IMR-90 (cell line): ENCODE measurements around the gene RPL23. TPM values are rescaled to one million over a fixed set of nuclear protein-coding genes. Genes with fewer than 3 reads are reported as not detected.

Experiments used
- ATAC-seq: fragments of 200-7000 bp; cut with Tn5 transposase; 2 replicates; pipeline ENCODE4 v1.9.1; 2020; ENCODE audit warnings: low read depth, mild to moderate bottlenecking, moderate library complexity
- BruUV-seq: library from RNA; stranded (reverse); fragments of 400-500 nt; replicated peaks from 2 replicates; lab custom pipeline; 2021; lab: Mats Ljungman, UMichigan
- CTCF ChIA-PET: fragments of 300-600 bp; formaldehyde crosslinking; extraction: SDS; loops from one replicate; lab custom pipeline; 2021; ENCODE audit warnings: antibody characterized with exemption; lab: Yijun Ruan, JAX
- POLR2A ChIA-PET: fragments of 300-600 bp; sonication (Branson Sonifier 250); formaldehyde crosslinking; loops from one replicate; lab custom pipeline; 2022; ENCODE audit warnings: antibody characterized with exemption; ENCODE audit not compliant: unreplicated experiment; lab: Charles Lee
- DNase-seq: peaks from one replicate; pipeline ENCODE4 v3.0.0; 2013
- H2AFZ ChIP-seq: replicated peaks from 2 replicates; pipeline ENCODE3; 2013; ENCODE audit warnings: low read length, mild to moderate bottlenecking; ENCODE audit not compliant: poor library complexity
- H2AK5ac ChIP-seq: 2 replicates; pipeline ENCODE4 v1.6.1; 2013; ENCODE audit warnings: low read depth, low read length, inconsistent platforms
- H2AK9ac ChIP-seq: replicated peaks from 2 replicates; pipeline ENCODE3; 2013; ENCODE audit warnings: mild to moderate bottlenecking, low read depth, low read length, moderate library complexity; ENCODE audit not compliant: poor library complexity
- H2BK120ac ChIP-seq: 2 replicates; pipeline ENCODE4 v1.6.1; 2013; ENCODE audit warnings: low read depth, low read length, inconsistent platforms
- H2BK15ac ChIP-seq: 3 replicates; pipeline ENCODE4 v1.6.1; 2013; ENCODE audit warnings: low read depth, low read length, inconsistent platforms
- H2BK20ac ChIP-seq: 2 replicates; pipeline ENCODE4 v1.6.1; 2013; ENCODE audit warnings: low read depth, mild to moderate bottlenecking, inconsistent platforms, low read length, moderate library complexity
- H2BK5ac ChIP-seq: 2 replicates; pipeline ENCODE4 v1.6.1; 2013; ENCODE audit warnings: mild to moderate bottlenecking, low read depth, low read length, inconsistent platforms; ENCODE audit not compliant: poor library complexity, severe bottlenecking
- H3K14ac ChIP-seq: replicated peaks from 2 replicates; pipeline ENCODE4 v1.6.1; 2013; ENCODE audit warnings: low read depth, low read length, inconsistent platforms
- H3K18ac ChIP-seq: 2 replicates; pipeline ENCODE4 v1.6.1; 2013; ENCODE audit warnings: low read depth, low read length, control low read depth
- H3K23ac ChIP-seq: 2 replicates; pipeline ENCODE4 v1.6.1; 2013; ENCODE audit warnings: low read depth, low read length, inconsistent platforms
- H3K27ac ChIP-seq: 2 replicates; pipeline ENCODE4 v1.5.1; 2013; ENCODE audit warnings: mild to moderate bottlenecking, control low read depth, low read length; ENCODE audit not compliant: insufficient read depth
- H3K27me3 ChIP-seq: 2 replicates; pipeline ENCODE4 v1.6.1; 2013; ENCODE audit warnings: low read length; ENCODE audit not compliant: control insufficient read depth, insufficient read depth
- H3K36me3 ChIP-seq: 2 replicates; pipeline ENCODE4 v1.6.1; 2013; ENCODE audit warnings: low read length, mixed read lengths; ENCODE audit not compliant: control insufficient read depth, insufficient read depth
- H3K4ac ChIP-seq: 2 replicates; pipeline ENCODE4 v1.6.1; 2013; ENCODE audit warnings: low read depth, low read length, inconsistent platforms
- H3K4me1 ChIP-seq: 2 replicates; pipeline ENCODE4 v1.6.1; 2013; ENCODE audit warnings: low read length, mixed read lengths; ENCODE audit not compliant: control insufficient read depth, insufficient read depth
- H3K4me2 ChIP-seq: 2 replicates; pipeline ENCODE4 v1.6.1; 2013; ENCODE audit warnings: low read depth, mild to moderate bottlenecking, control low read depth, low read length, moderate library complexity
- H3K4me3 ChIP-seq: 2 replicates; pipeline ENCODE4 v1.5.1; 2013; ENCODE audit warnings: low read depth, mild to moderate bottlenecking, control low read depth, low read length, moderate library complexity; ENCODE audit not compliant: insufficient read depth
- H3K56ac ChIP-seq: 2 replicates; pipeline ENCODE4 v1.6.1; 2013; ENCODE audit warnings: low read length, inconsistent platforms; ENCODE audit not compliant: insufficient read depth; ENCODE audit errors: extremely low read depth
- H3K79me1 ChIP-seq, 2 experiments: 2 replicates each; pipeline ENCODE4 v1.6.1; 2013; ENCODE audit warnings: low read length in 2 of 2, inconsistent platforms in 1 of 2, low read depth in 1 of 2
- H3K9ac ChIP-seq: 2 replicates; pipeline ENCODE4 v1.6.1; 2013; ENCODE audit warnings: low read depth, low read length, control low read depth
- H3K9me1 ChIP-seq: 2 replicates; pipeline ENCODE4 v1.6.1; 2013; ENCODE audit warnings: low read length, inconsistent platforms; ENCODE audit not compliant: insufficient read depth
- H3K9me3 ChIP-seq: 2 replicates; pipeline ENCODE4 v1.6.1; 2013; ENCODE audit warnings: low read length; ENCODE audit not compliant: control insufficient read depth, insufficient read depth
- H4K20me1 ChIP-seq: 2 replicates; pipeline ENCODE4 v1.6.1; 2013; ENCODE audit warnings: low read length, inconsistent platforms; ENCODE audit not compliant: insufficient read depth
- H4K5ac ChIP-seq: 2 replicates; pipeline ENCODE4 v1.6.1; 2013; ENCODE audit warnings: mild to moderate bottlenecking, low read depth, low read length, control low read depth
- H4K8ac ChIP-seq, 2 experiments: 2 replicates each; pipeline ENCODE4 v1.6.1; 2013; ENCODE audit warnings: low read depth in 2 of 2, low read length in 2 of 2, control low read depth in 1 of 2, inconsistent platforms in 1 of 2
- H4K91ac ChIP-seq: 2 replicates; pipeline ENCODE4 v1.6.1; 2013; ENCODE audit warnings: low read depth, low read length, inconsistent platforms; ENCODE audit not compliant: insufficient read depth
- BHLHE40 ChIP-seq: fragments of 150-350 bp; IDR thresholded peaks from 2 replicates; pipeline ENCODE4 v1.6.1; 2016; ENCODE audit warnings: mild to moderate bottlenecking, low read depth, low read length
- CEBPB ChIP-seq: IDR thresholded peaks from 2 replicates; pipeline ENCODE4 v1.6.1; 2012; ENCODE audit warnings: low read depth, low read length, improper control_type of control experiment
- CHD1 ChIP-seq: IDR thresholded peaks from 2 replicates; pipeline ENCODE4 v1.6.1; 2012; ENCODE audit warnings: low read depth, low read length, improper control_type of control experiment
- ELK1 ChIP-seq: fragments of 150-350 bp; IDR thresholded peaks from 2 replicates; pipeline ENCODE4 v1.6.1; 2016; ENCODE audit warnings: low read depth, mild to moderate bottlenecking, low read length, moderate library complexity, borderline replicate concordance
- FOS ChIP-seq: fragments of 150-350 bp; IDR thresholded peaks from 2 replicates; pipeline ENCODE4 v1.6.1; 2016; ENCODE audit warnings: low read depth, low read length
- MAFK ChIP-seq: IDR thresholded peaks from 2 replicates; pipeline ENCODE4 v1.6.1; 2012; ENCODE audit warnings: low read depth, low read length, improper control_type of control experiment
- MAZ ChIP-seq: IDR thresholded peaks from 2 replicates; pipeline ENCODE4 v1.6.1; 2012; ENCODE audit warnings: low read depth, mild to moderate bottlenecking, low read length, improper control_type of control experiment, moderate library complexity, borderline replicate concordance
- MXI1 ChIP-seq: IDR thresholded peaks from 2 replicates; pipeline ENCODE4 v1.6.1; 2012; ENCODE audit warnings: low read depth, mild to moderate bottlenecking, low read length, moderate library complexity, borderline replicate concordance
- NFE2L2 ChIP-seq: fragments of 150-350 bp; IDR thresholded peaks from 2 replicates; pipeline ENCODE4 v1.6.1; 2016; ENCODE audit warnings: low read depth, mild to moderate bottlenecking, low read length
- POLR2A ChIP-seq: IDR thresholded peaks from 2 replicates; pipeline ENCODE4 v1.6.1; 2012; ENCODE audit warnings: mild to moderate bottlenecking, low read depth, low read length
- RAD21 ChIP-seq: IDR thresholded peaks from 2 replicates; pipeline ENCODE4 v1.6.1; 2012; ENCODE audit warnings: low read length, improper control_type of control experiment
- RCOR1 ChIP-seq: IDR thresholded peaks from 2 replicates; pipeline ENCODE4 v1.6.1; 2012; ENCODE audit warnings: mild to moderate bottlenecking, low read length, improper control_type of control experiment; ENCODE audit not compliant: insufficient replicate concordance
- RFX5 ChIP-seq: IDR thresholded peaks from 2 replicates; pipeline ENCODE4 v1.8.0; 2012; ENCODE audit warnings: low read depth, mild to moderate bottlenecking, low read length, moderate library complexity
- SMC3 ChIP-seq: fragments of 150-350 bp; IDR thresholded peaks from 2 replicates; pipeline ENCODE4 v1.6.1; 2016; ENCODE audit warnings: low read depth, mild to moderate bottlenecking, antibody characterized with exemption, low read length, moderate library complexity
- USF2 ChIP-seq: fragments of 150-350 bp; IDR thresholded peaks from 2 replicates; pipeline ENCODE4 v1.6.1; 2017; ENCODE audit warnings: mild to moderate bottlenecking, antibody characterized with exemption, low read length, low read depth
- WGBS, 2 experiments: methylation state at CpG; one replicate each; pipeline versions ENCODE4 v1.1.5 to v1.1.7; 2013; ENCODE audit warnings: missing lambda C conversion rate in 2 of 2; ENCODE audit not compliant: insufficient read length in 1 of 2; ENCODE audit errors: extremely low coverage in 2 of 2; 5-methylcytosine and 5-hydroxymethylcytosine counted together
- dilution Hi-C: fragments of 300-500 bp; cut with HindIII; formaldehyde crosslinking; loops from one replicate; pipeline ENCODE4 v1.14.3; 2018; ENCODE audit warnings: low sequenced_read_pairs; ENCODE audit not compliant: unreplicated experiment
- in situ Hi-C: fragments of 300-500 bp; cut with MboI; formaldehyde crosslinking; loops from 3 replicates; pipeline ENCODE4 v1.14.3; 2019; ENCODE audit warnings: low sequenced_read_pairs, inconsistent platforms, mixed read lengths
- intact Hi-C: fragments of 100-400 bp; cut with micrococcal nuclease; formaldehyde crosslinking; loops from 2 replicates; pipeline ENCODE4 v1.10.0; 2022
- polyA plus RNA-seq, 3 experiments: library from polyadenylated mRNA; depleted of rRNA; stranded (reverse); fragments of >200 nt; gene quantifications; 2 replicates each; pipeline ENCODE4 v1.2.3, GENCODE V29; 2012; ENCODE audit warnings: low replicate concordance in 1 of 3
- total RNA-seq: library from RNA; depleted of rRNA; stranded (reverse); fragments of >200 nt; gene quantifications from 2 replicates; pipeline ENCODE4 v1.2.3, GENCODE V29; 2012
- TF ChIP-seq, protein P1 (sequence below): conservative IDR thresholded peaks from 2 replicates; pipeline ENCODE4 v1.5.1; 2012; ENCODE audit warnings: mild to moderate bottlenecking, low read depth, low read length, improper control_type of control experiment

The RPL23 gene
- total and polyA plus RNA-seq, 2 of the 4 experiments (the other 2 are of a cell fraction), result 1,170 to 2,308 TPM

GRCh38 chr17:38852771-38853291, 690 bp downstream of the RPL23 start:
- peak overlapping the region; percentile 89 for H3K56ac ChIP-seq
- no peaks in the 10 kb centered on the region for H3K9me3 ChIP-seq
- H4K91ac ChIP-seq, result peak overlapping the region; percentile 54
- H3K36me3 ChIP-seq, result peaks cover 38% of the 10 kb centered on the region
- H3K4me3 ChIP-seq, result peak overlapping the region; percentile 76
- peak overlapping the region; percentile 95 for H3K9ac ChIP-seq
- 0 out of 2 replicates have a peak, but pooled peaks cover 7% of the 10 kb centered on the region for H3K9me1 ChIP-seq
- peak overlapping the region; percentile 7 for H2BK120ac ChIP-seq
- H2AK9ac ChIP-seq, result peak overlapping the region; percentile 95
- H3K4me1 ChIP-seq, result peaks cover 3% of the 10 kb centered on the region; the same call in 1 of the 2 replicates
- no peaks in the 10 kb centered on the region for H3K27me3 ChIP-seq
- peak overlapping the region; percentile 30 to 82 for H4K8ac ChIP-seq
- H3K18ac ChIP-seq, result peak overlapping the region; percentile 10
- peaks cover 16 to 53% of the 10 kb centered on the region in 2 experiments for H3K79me1 ChIP-seq
- peak overlapping the region; percentile 90 for H2AK5ac ChIP-seq
- DNase-seq, result no peak
- peak overlapping the region; percentile 97 for H3K4me2 ChIP-seq
- 3% methylated on average over 10 of the region's 19 CpGs; no CpG with 5 or more reads in 1 of the 2 experiments for WGBS, 2 experiments
- ChIA-PET POLR2A (interaction anchor here (0.8 to 1.7 kb wide), 2 partner anchors 10 kb away, joined by 3 to 4 read pairs; no protein-coding TSS in a partner anchor), CTCF (no interaction called here)
- TF ChIP-seq, protein P1, sequence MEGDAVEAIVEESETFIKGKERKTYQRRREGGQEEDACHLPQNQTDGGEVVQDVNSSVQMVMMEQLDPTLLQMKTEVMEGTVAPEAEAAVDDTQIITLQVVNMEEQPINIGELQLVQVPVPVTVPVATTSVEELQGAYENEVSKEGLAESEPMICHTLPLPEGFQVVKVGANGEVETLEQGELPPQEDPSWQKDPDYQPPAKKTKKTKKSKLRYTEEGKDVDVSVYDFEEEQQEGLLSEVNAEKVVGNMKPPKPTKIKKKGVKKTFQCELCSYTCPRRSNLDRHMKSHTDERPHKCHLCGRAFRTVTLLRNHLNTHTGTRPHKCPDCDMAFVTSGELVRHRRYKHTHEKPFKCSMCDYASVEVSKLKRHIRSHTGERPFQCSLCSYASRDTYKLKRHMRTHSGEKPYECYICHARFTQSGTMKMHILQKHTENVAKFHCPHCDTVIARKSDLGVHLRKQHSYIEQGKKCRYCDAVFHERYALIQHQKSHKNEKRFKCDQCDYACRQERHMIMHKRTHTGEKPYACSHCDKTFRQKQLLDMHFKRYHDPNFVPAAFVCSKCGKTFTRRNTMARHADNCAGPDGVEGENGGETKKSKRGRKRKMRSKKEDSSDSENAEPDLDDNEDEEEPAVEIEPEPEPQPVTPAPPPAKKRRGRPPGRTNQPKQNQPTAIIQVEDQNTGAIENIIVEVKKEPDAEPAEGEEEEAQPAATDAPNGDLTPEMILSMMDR, result no peak
- TF ChIP-seq MAFK (no peak), MXI1 (no peak; the same call in 1 of the 2 replicates), POLR2A (no peak), FOS (no peak), NFE2L2 (no peak), CHD1 (no peak), USF2 (no peak), RFX5 (no peak), ELK1 (no peak), MAZ (no peak), CEBPB (no peak), SMC3 (no peak), BHLHE40 (no peak), RCOR1 (no peak), RAD21 (no peak)
- H2AFZ ChIP-seq, result no peak overlapping the region
- in situ Hi-C loops (no loop called here), intact Hi-C loops (no loop called here), dilution Hi-C loops (no loop called here)
- H2BK20ac ChIP-seq, result no peak overlapping the region
- ATAC-seq, result peak; percentile 12
- H4K5ac ChIP-seq, result peak overlapping the region; percentile 27; the same call in 1 of the 2 replicates
- peak overlapping the region; percentile 89 for H3K4ac ChIP-seq
- peak overlapping the region; percentile 86 for H3K27ac ChIP-seq
- H2BK5ac ChIP-seq, result peak overlapping the region; percentile 92
- H4K20me1 ChIP-seq, result peaks cover 51% of the 10 kb centered on the region
- BruUV-seq, result no TSS peak
- H2BK15ac ChIP-seq, result no peak overlapping the region
- peak overlapping the region; percentile 95 for H3K14ac ChIP-seq
- peak overlapping the region; percentile 96 for H3K23ac ChIP-seq
